Erythroblast (primary cell): ENCODE measurements around the gene CXCR3.

Source experiments
- GATA1 ChIP-seq: IDR thresholded peaks from 2 replicates; pipeline ENCODE4 v1.6.1; 2011; ENCODE audit warnings: low read depth, mild to moderate bottlenecking, control low read depth, low read length, moderate library complexity
- POLR2A ChIP-seq: IDR thresholded peaks from 2 replicates; pipeline ENCODE4 v1.6.1; 2011; ENCODE audit warnings: mild to moderate bottlenecking, low read length

GRCh38 chrX:71581210-71581609 is 37.1 kb downstream of the CXCR3 start:
- TF ChIP-seq POLR2A (no peak), GATA1 (no peak)
